Amniotic epithelial cell (primary cell): ENCODE results near the gene RNF157.
"Not testable (repeated sequence)": the region's sequence is repeated elsewhere in the genome, so short reads cannot be mapped to it uniquely, and the experiment has no call there.

ENCODE experiments used
- DNase-seq: peaks from one replicate; pipeline ENCODE4 v3.0.0-alpha.2; 2010; ENCODE audit warnings: low read depth

RNF157 gene

DNA sequence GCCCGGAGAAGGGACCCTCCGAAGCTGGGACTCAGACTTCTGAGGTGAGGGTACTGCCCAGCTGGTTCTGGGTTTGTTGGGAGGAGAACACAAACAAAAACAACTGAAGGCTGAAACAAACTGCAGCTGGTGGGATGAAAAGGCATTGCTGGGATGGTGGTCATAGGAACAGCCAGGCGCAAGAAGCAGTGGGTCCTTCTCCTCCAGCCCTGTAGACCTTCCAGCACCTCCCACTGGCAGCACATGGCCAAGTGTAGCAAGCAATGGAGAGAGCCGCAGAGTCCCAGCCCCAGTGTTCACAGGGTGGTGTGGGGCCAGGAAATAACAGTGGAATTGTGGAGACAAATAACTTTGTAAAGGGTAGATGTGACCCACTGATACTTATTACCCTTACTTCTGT lies 50.6 kb downstream of the RNF157 start:
- DNase-seq = peak; percentile 19

DNA sequence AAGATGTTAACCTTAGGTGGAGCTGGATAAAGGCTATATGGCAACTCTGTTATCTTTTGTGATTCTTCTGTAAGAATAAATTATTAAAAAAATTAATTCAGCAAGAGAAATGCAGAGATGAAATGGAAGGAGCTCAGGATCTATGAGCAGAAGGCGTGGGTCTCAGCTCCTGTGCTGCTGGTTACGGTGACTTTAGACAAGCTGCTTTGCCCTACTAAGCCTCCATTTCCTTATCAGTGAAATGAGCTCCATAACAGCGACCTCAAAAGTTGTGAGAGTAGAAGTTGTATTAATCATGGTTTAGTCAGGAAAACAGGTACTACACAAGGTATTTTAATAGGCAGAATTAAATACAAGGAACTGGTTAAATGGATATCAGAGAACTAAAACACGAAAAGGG lies 51.0 kb downstream of the RNF157 start:
- DNase-seq = peak; percentile 32

DNA sequence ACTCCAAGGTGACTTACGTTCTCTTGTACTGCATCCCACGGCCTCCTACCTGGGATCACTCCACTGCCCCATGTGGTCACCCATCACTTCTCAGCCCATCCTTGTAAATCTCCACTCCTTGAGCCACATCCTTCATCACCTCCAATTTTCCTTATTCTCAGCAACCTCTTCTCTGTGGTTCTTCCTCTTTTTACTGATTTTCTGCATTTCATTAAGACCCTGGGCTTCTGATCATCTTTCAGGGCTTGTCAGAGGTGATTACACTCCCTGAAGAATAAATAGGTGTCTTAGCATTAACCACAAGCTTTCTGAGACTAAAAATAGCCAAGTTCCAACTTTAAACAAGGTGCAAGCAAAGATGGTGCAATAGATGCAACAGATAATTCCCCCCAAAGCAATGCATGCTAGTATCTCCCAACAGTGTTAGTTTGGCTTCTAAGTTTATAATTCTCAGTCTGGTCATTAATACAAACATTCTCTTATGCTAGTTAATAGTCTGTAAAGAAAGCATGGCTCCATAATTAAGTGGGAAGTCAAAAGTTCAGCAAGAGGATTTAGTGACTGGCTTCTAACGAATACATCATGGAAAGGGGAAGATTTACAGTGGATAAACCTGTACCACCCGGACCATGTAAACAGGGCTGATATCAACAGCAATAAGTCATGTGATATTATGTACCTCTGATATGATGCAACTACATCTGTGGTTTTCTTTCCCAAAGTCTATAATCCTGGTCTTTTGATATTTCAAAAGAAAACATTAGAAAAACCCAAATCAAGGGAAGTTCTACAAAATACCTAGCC lies 51.9 kb downstream of the RNF157 start:
- peak; percentile 97 for DNase-seq

DNA sequence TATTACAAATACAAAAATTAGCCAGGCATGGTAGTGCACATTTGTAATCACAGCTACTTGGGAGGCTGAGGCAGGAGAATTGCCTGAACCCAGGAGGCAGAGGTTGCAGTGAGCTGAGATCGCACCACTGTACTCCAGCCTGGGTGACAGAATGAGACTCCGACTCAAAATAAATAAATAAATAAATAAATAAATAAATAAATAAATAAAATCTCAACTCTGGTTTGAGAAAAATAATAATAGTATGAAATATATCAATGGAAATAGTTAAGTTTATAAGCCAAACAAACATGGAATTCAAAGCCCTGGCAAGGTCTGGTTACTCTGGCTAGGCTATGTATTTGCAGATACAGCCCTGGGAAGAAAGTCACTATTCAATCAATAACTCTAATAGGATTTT lies 53.5 kb downstream of the RNF157 start:
- DNase-seq = not testable (repeated sequence)

DNA sequence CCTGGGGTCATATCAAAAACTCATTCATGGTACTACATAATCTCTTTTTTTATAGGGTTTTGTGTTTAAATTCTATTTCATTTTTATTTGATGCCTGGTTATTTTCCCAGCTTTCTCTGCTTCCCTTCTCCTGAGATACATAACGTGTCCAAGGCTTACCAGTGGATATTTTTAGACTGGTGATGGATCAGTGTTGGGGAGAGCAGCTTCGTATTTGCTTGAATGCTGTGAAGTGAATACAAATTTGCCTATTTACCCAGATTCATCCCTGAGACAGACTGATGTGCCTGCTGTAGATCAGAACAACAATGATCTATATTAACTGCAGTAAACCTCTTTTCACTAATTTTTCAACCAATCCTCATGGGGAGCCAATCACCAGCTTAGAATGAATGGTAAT lies 56.0 kb downstream of the RNF157 start:
- DNase-seq = no peak

DNA sequence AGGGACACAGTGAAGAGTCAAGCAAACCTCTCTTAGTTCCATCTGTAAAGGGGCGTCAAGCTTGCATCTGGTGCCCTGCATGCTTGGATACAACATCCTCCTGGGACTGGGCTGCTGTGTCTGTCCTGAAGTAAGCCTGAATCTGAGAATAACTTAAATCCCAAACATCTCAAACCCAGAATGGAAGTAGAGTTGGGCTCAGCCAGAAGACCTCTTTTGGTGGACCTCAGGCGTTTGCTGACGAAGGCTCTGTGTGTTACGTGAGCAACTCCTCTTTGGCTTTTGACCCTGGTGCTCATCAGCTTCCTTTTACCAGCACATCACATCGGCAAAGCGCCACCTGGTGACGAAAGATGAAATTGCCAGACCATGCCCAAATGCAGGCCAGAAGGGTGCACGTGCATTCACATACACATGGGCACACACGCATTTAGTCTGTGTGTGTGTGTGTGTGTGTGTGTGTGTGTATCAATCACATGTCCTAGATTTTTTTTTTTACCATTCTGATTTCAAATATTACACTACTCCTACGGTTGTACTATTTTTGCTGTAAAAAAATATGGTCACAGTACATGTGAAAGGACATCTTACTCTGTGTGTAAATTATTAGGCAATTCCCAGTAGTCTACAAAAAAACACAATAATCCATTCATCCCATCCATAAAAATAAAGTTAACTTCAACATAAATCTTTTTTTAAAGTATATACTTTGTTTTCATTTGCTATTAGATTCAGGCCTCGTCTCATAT lies 58.1 kb downstream of the RNF157 start:
- DNase-seq = peak; percentile 91

DNA sequence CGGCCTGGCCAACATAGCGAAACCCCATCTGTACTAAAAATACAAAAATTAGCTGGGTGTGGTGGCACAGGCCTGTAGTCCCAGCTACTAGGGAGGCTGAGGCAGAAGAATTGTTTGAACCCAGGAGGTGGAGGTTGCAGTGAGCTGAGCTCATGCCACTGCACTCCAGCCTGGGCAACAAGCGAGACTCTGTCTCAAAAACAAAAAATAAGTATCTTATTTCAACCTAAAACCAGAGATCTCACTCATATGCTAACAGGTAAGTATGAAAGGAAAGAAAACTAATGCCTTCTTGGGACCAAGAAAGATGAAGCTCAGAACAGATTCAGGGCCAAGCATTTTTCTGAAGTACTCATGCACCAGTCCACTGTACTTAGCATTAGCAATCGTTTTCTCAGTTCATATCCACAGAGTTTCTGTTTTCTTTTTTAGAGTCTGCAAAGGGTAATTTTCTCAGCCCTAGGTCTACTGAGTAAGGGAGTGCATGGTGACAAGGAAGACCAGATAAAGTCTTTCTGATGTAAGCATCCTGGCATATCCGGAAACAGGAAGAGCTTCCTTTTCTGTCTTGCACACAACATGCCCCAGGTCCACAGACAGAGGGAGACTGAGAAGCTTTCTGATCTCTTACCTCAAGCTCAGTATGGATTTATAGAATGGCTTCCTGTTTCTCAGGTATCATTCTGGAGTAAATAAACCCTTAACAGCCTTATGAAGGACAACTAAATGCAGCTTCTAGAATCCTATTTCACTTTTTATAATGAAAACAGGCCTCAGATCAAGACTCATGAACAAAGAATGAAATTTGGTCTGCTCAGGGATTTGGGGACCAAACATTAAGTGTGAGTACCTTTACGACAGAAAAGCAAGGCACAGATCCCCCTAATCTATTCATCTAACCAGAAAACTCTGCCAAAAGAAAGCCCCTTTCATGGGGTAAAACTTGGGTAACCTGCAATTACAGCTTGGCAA lies 60.5 kb downstream of the RNF157 start:
- peak; percentile 41 for DNase-seq

DNA sequence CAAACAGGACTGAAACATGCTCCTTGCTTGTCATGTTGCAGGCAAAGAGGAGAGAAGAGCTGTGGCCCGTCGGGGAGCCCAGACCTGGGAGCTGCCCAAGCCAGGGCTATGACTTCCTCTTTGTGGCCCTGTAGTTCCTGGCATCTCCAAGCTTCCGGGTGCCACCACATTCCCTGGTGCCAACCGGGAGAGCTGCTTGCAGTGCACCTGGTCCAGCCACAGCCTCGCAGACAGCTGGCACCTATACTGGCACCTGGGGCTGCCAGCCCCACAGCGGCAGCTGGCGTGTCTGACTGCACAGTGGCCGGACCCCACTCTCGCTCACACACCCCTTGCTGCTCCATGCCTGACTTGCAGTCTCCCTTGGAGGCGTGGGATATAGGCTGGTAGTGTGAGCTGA lies 62.2 kb downstream of the RNF157 start:
- DNase-seq = no peak

DNA sequence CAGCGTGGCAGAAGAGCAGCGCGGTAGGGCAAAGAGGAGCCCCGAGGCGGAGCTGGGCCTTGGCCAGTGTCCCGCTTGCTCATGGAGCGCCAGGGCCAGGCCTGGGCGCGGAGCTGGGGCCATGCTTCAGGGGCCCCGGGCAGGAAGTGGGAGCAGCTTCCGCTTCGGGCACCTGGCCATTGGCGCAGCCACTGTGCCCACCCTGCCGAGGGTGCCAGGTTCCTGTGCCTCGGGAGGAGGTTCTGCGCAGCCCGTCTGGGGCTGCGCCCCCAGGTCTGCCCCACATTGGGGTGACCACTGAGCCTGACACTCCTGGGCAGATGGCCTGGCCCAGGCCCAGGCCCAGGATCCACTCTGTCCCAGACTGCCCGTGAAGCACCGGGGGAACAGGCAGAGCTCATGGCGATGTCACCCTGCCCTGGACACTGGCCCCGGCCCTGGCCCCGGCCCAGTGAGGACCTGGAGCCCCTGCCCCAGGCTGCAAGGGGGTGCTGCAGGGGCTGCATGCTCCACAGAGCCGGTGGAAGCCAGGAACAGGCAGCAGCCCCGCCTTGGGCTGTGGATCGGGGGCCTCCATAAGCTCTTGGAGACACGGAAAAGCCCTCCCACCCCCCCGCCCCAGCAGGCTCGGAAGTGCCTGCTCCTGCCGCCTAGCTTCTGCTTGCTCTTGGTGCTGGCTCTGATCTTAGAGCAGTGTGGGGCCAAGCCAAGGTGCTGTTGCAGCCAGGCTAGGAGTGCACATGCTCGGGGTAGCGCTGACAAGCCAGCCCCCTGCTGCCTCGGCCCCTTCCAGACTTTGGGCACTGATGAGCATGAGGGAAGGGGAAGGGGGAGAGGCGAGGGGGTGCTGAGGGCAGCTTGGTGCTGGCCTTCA lies 63.4 kb downstream of the RNF157 start:
- no peak for DNase-seq

DNA sequence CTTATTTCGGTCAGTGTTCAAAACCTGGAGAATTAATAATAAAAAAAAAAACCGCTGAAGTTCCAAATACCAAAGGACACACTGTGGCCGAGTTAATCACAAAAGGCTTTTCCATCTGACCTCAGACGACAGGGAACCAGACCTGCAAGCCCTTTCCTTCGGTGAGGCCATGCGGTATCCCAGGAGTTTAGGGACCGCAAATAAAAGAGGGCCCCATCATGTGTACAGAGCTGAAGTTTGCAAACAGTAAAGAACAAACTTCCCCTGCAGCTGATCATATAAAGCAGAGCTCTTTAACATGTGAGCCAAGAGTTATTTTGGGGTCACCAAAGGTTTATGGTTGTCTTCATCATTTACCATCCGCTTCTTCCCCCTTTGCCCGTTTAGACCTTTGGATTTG lies 66.3 kb downstream of the RNF157 start:
- DNase-seq = no peak

DNA sequence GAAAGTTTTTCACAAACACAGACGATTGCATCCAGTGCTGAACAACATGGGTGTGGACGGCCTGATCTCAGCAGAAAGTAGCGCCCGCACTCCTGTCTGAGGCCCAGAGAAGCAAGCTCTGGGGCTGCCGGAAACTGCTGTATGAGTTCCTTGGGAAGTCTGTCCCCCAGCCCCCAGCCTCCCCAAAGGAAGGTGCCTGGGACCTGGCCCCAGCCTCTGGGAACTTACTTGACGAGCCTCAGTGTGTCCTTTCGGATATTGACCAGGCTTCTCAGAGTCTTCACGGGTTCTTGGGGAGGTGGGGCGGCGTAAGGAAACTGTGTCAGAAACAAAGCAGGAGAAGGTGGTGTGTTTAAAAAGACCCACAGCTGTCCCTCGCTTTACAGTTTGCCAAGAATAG lies 66.8 kb downstream of the RNF157 start:
- no peak for DNase-seq

DNA sequence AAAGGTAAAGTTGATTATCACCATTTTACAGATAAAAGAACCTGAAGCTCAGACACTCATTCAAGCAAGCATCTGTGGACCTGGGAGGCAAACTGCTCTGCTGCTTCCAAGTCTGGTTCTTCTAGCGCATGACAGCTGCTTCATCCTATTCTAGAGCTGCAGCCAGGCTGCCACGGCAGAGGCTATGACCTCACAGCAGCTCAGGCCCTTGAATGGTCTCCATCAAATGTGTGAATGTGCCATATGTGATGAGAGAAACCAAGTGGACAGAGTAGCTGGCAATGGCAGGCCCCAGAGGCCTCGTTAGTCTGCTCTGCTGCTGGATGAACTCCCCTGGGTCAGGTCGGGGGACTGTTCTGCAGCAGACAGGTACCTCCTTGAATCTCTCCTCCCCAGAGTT lies 68.6 kb downstream of the RNF157 start:
- DNase-seq = no peak

DNA sequence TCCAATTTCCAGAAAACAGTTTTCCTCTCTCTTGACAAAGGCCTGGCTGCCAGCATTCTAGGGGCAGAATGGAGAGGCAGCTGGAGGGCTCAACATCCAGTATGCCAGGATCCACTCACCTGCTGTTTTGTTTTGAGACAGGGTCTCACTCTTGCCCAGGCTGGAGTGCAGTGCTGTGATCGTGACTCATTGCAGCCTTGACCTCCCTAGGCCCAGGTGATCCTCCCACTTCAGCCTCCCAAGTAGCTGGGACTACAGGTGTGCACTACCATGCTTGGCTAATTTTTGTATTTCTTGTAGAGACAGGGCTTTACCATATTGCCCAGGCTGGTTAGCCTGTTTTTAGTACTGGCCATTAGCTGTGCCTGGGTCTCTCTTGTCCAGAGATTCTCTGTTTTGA lies 70.2 kb downstream of the RNF157 start:
- DNase-seq = no peak

DNA sequence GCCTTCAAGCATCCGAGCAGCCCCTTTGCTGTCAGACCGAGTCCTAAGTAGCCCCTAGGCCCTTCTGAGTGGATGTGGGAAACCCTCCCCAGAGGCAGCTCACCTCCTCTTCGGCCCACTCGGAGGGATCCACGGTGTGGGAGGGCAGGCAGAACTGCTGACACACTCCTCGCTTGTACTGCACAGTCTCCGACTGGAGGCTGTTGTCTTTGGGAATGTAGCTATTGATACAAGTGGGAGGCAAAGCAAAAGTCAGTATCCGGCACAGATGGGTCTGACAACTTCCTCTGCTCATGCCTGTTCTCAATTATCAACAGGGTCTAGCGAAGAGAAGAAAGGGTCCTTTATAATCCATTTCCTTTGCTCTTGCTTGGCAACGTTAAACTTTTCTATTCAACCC lies 73.4 kb downstream of the RNF157 start:
- no peak for DNase-seq

DNA sequence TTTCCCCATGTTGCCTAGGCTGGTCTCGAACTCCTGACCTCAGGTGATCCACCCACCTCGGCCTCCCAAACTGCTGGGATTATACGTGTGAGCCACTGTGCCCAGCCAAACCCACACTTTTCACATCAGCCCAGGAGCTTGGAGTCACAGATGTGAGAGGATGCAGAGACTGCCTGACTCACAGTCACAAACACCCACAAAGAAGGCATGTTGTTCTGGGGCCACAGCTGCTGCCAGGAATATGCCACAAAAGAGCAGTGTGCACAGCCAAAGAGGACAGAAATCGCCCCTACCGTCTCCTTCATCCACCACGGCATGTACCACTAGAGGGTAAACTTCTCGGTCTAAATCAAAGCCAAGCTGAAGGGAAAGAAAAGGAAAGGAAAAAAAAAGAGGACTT lies 74.1 kb downstream of the RNF157 start:
- DNase-seq = no peak

DNA sequence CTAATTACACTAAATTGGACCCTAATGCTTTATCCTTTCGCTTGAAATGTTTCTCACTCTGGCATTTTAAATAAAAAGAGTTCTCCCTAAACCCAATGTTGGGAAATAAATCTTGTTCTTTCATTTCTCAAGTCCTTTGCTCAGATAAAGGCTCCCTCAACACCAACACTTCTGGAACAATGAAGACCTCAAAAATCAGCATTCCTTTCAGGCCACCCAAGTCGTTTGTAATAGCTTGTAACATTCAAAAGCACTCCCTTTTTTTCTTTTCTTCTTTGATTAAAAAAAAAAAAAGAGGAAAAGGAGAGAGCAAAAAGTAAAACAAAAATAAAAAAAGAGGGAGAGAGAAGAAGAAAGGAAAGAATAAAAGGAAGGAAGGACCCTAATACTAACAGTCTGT lies 76.0 kb downstream of the RNF157 start:
- no peak for DNase-seq

DNA sequence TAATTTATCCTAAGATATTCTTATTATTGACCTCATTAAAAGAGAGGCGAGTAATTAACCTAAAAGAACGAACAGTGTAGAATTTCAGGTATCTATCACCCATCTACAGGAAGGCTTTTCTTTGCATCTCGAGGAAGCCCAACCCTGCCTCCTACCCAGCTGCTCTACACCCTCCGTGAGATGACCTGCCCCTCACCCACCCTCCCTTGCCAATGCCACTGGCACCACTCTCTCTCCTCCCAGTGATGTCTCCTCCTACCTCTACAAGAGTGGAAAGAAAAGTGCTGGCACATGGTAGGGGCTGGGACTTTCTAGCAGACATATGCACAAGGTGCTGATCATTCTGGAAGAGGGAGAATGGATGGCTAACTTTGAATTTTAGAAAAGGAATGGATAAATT lies 76.4 kb downstream of the RNF157 start:
- DNase-seq = no peak

DNA sequence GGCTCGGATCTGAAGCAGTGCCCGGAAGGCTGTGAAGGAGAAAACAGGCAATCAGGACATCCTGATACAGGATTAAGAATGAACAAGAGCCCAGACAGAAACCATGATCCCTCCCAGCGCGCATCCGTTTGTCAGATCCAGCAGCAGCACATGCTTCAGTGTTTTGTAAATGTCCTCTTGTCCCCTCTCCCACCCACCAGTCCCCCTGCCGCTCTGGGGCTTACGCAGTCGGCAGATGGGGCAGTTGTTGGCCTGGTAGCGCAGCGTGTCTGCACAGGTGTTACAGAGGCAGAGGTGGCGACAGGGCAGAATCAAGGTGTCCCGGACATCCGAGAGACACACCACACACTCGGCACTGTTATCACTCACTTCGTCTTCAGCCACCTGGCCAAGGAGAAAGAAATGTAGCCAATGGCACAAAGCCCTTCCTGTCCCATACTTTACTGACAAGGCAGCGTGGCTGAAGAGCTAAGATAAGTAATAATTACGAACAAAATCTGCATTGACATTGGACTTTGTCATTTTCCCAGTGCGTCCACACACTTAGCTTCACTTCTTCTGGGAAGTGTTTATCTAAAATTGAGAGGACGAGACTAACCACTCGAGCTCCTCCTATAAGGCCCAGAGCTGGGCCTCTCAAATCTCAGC lies 78.5 kb downstream of the RNF157 start:
- DNase-seq = no peak

DNA sequence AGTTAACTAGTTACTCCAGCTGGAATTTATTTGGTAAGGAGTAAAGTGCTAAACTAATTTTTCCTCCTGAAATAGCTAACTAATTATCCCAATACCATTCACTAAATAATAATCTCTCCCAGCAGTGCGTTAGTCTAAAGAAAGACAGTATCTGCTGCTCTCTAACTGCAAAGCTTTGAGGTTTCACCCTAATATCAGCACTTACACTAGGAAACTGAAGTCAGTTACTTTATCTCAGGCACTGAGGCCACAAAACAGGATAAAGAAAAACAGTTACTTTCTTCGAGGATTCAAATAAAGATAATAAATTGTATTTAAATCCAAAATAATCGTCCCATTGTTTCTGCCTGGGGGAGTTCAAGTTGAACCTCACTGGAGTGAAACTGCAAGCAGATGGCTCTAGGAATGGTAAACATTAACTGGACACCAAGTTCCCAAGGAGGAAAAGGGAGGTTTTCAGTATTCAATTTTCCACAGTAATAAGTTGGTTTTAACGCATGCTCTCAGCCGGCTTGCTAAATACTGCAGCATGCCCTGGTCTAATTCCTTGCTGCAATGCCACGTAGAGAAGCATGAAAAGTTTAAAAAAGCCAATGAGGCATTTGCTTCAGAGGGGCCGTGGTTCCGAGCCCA lies 79.3 kb downstream of the RNF157 start:
- DNase-seq = no peak

DNA sequence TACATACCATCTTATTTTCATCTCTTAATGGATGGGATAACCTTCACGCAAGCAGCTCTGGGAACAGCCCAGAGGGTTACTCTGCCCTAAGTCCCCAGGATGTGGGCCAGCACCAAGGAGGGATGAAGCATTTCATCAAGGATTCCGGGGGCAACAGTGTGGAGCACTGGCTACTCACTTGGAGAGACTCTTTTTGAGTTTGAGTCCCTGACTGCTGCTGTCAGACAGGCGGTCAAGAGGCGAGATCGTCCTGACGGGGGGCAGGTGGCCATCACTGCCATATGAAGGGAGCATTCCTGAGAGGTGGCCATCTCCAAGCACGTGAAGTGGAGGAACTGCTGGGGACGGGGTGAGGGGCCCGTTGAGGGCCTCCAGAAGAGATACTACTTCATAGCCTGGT lies 81.1 kb downstream of the RNF157 start:
- DNase-seq = no peak
